HepG2 (cell line): ENCODE data around the gene PURB. TPM values are rescaled to one million over a fixed set of nuclear protein-coding genes. Genes with fewer than 3 reads are reported as not detected.
A peak's percentile ranks its signal among the peaks of the same experiment; 100 is the strongest.

Source experiments
- ARNTL ChIP-seq: sonication (generic); formaldehyde crosslinking; IDR thresholded peaks from 2 replicates; pipeline ENCODE4 v1.4.0; 2020; ENCODE audit warnings: mild to moderate bottlenecking, missing genetic modification reagents
- CCDC6 ChIP-seq: sonication (generic); formaldehyde crosslinking; IDR thresholded peaks from 2 replicates; pipeline ENCODE4 v1.8.1; 2022; ENCODE audit warnings: mild to moderate bottlenecking, missing genetic modification reagents, moderate library complexity
- CHD2 ChIP-seq: IDR thresholded peaks from 2 replicates; pipeline ENCODE4 v1.6.1; 2011; ENCODE audit warnings: low read depth, low read length, improper control_type of control experiment
- GZF1 ChIP-seq: sonication (generic); formaldehyde crosslinking; IDR thresholded peaks from 2 replicates; pipeline ENCODE4 v1.5.1; 2020; ENCODE audit warnings: mild to moderate bottlenecking, missing genetic modification reagents
- NRL ChIP-seq: sonication (generic); formaldehyde crosslinking; IDR thresholded peaks from 2 replicates; pipeline ENCODE4 v1.5.0; 2020; ENCODE audit warnings: missing genetic modification reagents, mild to moderate bottlenecking, moderate library complexity, borderline replicate concordance
- RBM22 ChIP-seq: fragments of 200-400 bp; formaldehyde crosslinking; optimal IDR thresholded peaks from 2 replicates; pipeline ENCODE3; 2017; ENCODE audit warnings: mild to moderate bottlenecking, low read length, moderate library complexity
- RORA ChIP-seq: sonication (generic); formaldehyde crosslinking; IDR thresholded peaks from 2 replicates; pipeline ENCODE4 v1.5.0; 2020; ENCODE audit warnings: mild to moderate bottlenecking, missing genetic modification reagents, moderate library complexity
- RXRA ChIP-seq: sonication (generic); formaldehyde crosslinking; IDR thresholded peaks from 2 replicates; pipeline ENCODE4 v1.5.1; 2020; ENCODE audit warnings: missing genetic modification reagents
- WIZ ChIP-seq: sonication (generic); formaldehyde crosslinking; IDR thresholded peaks from 2 replicates; pipeline ENCODE4 v1.5.1; 2020; ENCODE audit warnings: mild to moderate bottlenecking, missing genetic modification reagents
- ZNF143 ChIP-seq: sonication (generic); formaldehyde crosslinking; IDR thresholded peaks from 2 replicates; pipeline ENCODE4 v1.4.0; 2020; ENCODE audit warnings: missing genetic modification reagents
- ZNF180 ChIP-seq: sonication (generic); formaldehyde crosslinking; IDR thresholded peaks from 2 replicates; pipeline ENCODE4 v1.4.0; 2020; ENCODE audit warnings: low read depth, missing genetic modification reagents, borderline replicate concordance
- ZNF331 ChIP-seq: sonication (generic); formaldehyde crosslinking; IDR thresholded peaks from 2 replicates; pipeline ENCODE4 v1.4.0; 2020; ENCODE audit warnings: missing genetic modification reagents
- ZNF510 ChIP-seq: sonication (generic); formaldehyde crosslinking; IDR thresholded peaks from 2 replicates; pipeline ENCODE4 v1.4.0; 2020; ENCODE audit warnings: low read depth, mild to moderate bottlenecking, missing genetic modification reagents
- ZNF724P ChIP-seq: sonication (generic); formaldehyde crosslinking; IDR thresholded peaks from 2 replicates; pipeline ENCODE4 v1.8.0; 2022; ENCODE audit warnings: missing genetic modification reagents, borderline replicate concordance
- ZSCAN12 ChIP-seq: sonication (generic); formaldehyde crosslinking; IDR thresholded peaks from 2 replicates; pipeline ENCODE4 v1.9.0; 2021; ENCODE audit warnings: mild to moderate bottlenecking, missing genetic modification reagents
- polyA plus RNA-seq, 8 experiments: library from polyadenylated mRNA; depleted of rRNA in 3 of 8; stranded (reverse) in 7 of 8; unstranded in 1 of 8; fragments of >200 nt; fragmentation: Illumina TruSeq in 4 of 8; extraction: Trizol in 4 of 8; gene quantifications; 2 replicates each; pipeline versions ENCODE4 v1.2.1 to v1.2.3, GENCODE V29; 2011 to 2016; ENCODE audit warnings: low read depth in 4 of 8, missing spikeins in 1 of 8, mixed read lengths in 1 of 8; ENCODE audit not compliant: insufficient read depth in 1 of 8
- total RNA-seq, 5 experiments: library from RNA; depleted of rRNA; stranded (reverse); fragments of >200 nt; fragmentation: Illumina TruSeq; extraction: Trizol; gene quantifications; 2 replicates each; pipeline ENCODE4 v1.2.3, GENCODE V29; 2016; ENCODE audit warnings: low read depth in 1 of 5
- TF ChIP-seq, protein P1 (sequence below): sonication (generic); formaldehyde crosslinking; IDR thresholded peaks from 2 replicates; pipeline ENCODE4 v1.8.0; 2022; ENCODE audit warnings: mild to moderate bottlenecking, missing genetic modification reagents; ENCODE audit not compliant: insufficient replicate concordance
- TF ChIP-seq, protein P2 (sequence below): sonication (generic); formaldehyde crosslinking; IDR thresholded peaks from 2 replicates; pipeline ENCODE4 v1.4.0; 2020; ENCODE audit warnings: missing genetic modification reagents, borderline replicate concordance
- TF ChIP-seq, protein P3 (sequence below): sonication (generic); formaldehyde crosslinking; IDR thresholded peaks from 2 replicates; pipeline ENCODE4 v1.4.0; 2020; ENCODE audit warnings: mild to moderate bottlenecking, missing genetic modification reagents, borderline replicate concordance
- TF ChIP-seq, protein P4 (sequence below): IDR thresholded peaks from 2 replicates; pipeline ENCODE4 v1.4.0; 2020; ENCODE audit warnings: mild to moderate bottlenecking, missing genetic modification reagents

PURB gene
- total and polyA plus RNA-seq, 2 of the 13 experiments (the other 11 are each of a cell fraction or from before 2014, with no cell fraction given): 2.3 to 4.3 TPM

DNA sequence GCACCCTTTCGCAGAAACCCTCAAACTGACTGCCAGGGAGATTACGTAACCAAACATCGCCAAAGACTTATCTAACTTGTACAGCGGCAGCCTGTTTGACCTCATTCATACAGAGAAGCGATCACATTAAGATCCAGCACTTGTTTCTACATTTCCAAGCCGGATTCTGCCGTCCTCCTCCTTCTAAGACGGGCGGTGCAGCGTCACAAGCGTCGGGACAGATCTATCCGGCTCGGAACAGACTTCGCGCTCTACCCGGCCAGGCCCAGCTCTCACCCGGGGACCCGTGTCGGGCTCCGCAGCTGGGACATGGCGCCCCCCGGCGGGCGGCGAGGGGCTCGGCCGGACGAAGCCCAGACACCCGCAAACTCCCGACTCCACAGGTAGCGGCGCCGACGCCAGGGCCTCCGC lies 37.8 kb downstream of the PURB start (continued):
- TF ChIP-seq NRL: no peak
- no peak for TF ChIP-seq ZNF724P (CRISPR knock-in tag)
- no peak for TF ChIP-seq ZNF143 (CRISPR knock-in tag)
- no peak; the same call in 1 of the 2 replicates for TF ChIP-seq CCDC6
- no peak for TF ChIP-seq GZF1 (CRISPR knock-in tag)
- TF ChIP-seq, protein P1, sequence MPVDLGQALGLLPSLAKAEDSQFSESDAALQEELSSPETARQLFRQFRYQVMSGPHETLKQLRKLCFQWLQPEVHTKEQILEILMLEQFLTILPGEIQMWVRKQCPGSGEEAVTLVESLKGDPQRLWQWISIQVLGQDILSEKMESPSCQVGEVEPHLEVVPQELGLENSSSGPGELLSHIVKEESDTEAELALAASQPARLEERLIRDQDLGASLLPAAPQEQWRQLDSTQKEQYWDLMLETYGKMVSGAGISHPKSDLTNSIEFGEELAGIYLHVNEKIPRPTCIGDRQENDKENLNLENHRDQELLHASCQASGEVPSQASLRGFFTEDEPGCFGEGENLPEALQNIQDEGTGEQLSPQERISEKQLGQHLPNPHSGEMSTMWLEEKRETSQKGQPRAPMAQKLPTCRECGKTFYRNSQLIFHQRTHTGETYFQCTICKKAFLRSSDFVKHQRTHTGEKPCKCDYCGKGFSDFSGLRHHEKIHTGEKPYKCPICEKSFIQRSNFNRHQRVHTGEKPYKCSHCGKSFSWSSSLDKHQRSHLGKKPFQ: peak; percentile 51
- TF ChIP-seq ZNF510 (CRISPR knock-in tag): no peak
- TF ChIP-seq, protein P2, sequence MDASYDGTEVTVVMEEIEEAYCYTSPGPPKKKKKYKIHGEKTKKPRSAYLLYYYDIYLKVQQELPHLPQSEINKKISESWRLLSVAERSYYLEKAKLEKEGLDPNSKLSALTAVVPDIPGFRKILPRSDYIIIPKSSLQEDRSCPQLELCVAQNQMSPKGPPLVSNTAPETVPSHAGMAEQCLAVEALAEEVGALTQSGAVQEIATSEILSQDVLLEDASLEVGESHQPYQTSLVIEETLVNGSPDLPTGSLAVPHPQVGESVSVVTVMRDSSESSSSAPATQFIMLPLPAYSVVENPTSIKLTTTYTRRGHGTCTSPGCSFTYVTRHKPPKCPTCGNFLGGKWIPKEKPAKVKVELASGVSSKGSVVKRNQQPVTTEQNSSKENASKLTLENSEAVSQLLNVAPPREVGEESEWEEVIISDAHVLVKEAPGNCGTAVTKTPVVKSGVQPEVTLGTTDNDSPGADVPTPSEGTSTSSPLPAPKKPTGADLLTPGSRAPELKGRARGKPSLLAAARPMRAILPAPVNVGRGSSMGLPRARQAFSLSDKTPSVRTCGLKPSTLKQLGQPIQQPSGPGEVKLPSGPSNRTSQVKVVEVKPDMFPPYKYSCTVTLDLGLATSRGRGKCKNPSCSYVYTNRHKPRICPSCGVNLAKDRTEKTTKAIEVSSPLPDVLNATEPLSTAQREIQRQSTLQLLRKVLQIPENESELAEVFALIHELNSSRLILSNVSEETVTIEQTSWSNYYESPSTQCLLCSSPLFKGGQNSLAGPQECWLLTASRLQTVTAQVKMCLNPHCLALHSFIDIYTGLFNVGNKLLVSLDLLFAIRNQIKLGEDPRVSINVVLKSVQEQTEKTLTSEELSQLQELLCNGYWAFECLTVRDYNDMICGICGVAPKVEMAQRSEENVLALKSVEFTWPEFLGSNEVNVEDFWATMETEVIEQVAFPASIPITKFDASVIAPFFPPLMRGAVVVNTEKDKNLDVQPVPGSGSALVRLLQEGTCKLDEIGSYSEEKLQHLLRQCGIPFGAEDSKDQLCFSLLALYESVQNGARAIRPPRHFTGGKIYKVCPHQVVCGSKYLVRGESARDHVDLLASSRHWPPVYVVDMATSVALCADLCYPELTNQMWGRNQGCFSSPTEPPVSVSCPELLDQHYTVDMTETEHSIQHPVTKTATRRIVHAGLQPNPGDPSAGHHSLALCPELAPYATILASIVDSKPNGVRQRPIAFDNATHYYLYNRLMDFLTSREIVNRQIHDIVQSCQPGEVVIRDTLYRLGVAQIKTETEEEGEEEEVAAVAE (CRISPR knock-in tag): peak; percentile 54; the same call in 1 of the 2 replicates
- TF ChIP-seq ZSCAN12: no peak
- 0 out of 2 replicates have a peak, but pooled peaks have one; percentile 25 for TF ChIP-seq WIZ (CRISPR knock-in tag)
- TF ChIP-seq RORA: no peak
- TF ChIP-seq ARNTL (CRISPR knock-in tag): no peak
- no peak for TF ChIP-seq ZNF180 (CRISPR knock-in tag)
- TF ChIP-seq CHD2: no peak; the same call in 1 of the 2 replicates
- TF ChIP-seq, protein P3, sequence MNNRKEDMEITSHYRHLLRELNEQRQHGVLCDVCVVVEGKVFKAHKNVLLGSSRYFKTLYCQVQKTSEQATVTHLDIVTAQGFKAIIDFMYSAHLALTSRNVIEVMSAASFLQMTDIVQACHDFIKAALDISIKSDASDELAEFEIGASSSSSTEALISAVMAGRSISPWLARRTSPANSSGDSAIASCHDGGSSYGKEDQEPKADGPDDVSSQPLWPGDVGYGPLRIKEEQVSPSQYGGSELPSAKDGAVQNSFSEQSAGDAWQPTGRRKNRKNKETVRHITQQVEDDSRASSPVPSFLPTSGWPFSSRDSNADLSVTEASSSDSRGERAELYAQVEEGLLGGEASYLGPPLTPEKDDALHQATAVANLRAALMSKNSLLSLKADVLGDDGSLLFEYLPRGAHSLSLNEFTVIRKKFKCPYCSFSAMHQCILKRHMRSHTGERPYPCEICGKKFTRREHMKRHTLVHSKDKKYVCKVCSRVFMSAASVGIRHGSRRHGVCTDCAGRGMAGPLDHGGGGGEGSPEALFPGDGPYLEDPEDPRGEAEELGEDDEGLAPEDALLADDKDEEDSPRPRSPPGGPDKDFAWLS (CRISPR knock-in tag): no peak
- TF ChIP-seq ZNF331 (CRISPR knock-in tag): 0 out of 2 replicates have a peak, but pooled peaks have one; percentile 7
- no peak for TF ChIP-seq RBM22
- TF ChIP-seq RXRA (CRISPR knock-in tag): no peak
- TF ChIP-seq, protein P4, sequence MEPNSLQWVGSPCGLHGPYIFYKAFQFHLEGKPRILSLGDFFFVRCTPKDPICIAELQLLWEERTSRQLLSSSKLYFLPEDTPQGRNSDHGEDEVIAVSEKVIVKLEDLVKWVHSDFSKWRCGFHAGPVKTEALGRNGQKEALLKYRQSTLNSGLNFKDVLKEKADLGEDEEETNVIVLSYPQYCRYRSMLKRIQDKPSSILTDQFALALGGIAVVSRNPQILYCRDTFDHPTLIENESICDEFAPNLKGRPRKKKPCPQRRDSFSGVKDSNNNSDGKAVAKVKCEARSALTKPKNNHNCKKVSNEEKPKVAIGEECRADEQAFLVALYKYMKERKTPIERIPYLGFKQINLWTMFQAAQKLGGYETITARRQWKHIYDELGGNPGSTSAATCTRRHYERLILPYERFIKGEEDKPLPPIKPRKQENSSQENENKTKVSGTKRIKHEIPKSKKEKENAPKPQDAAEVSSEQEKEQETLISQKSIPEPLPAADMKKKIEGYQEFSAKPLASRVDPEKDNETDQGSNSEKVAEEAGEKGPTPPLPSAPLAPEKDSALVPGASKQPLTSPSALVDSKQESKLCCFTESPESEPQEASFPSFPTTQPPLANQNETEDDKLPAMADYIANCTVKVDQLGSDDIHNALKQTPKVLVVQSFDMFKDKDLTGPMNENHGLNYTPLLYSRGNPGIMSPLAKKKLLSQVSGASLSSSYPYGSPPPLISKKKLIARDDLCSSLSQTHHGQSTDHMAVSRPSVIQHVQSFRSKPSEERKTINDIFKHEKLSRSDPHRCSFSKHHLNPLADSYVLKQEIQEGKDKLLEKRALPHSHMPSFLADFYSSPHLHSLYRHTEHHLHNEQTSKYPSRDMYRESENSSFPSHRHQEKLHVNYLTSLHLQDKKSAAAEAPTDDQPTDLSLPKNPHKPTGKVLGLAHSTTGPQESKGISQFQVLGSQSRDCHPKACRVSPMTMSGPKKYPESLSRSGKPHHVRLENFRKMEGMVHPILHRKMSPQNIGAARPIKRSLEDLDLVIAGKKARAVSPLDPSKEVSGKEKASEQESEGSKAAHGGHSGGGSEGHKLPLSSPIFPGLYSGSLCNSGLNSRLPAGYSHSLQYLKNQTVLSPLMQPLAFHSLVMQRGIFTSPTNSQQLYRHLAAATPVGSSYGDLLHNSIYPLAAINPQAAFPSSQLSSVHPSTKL: no peak; the same call in 1 of the 2 replicates
